ENCODE measurements around the gene MBP. TPM values are rescaled to one million over a fixed set of nuclear protein-coding genes. Genes with fewer than 3 reads are reported as not detected.

The MBP gene
- total RNA-seq, 1 experiment from 2014 or later, result 3.4 TPM

- in situ Hi-C loops (cut with HindIII; ENCODE audit: low sequenced_read_pairs), result no loop called here
These were observed 60.0 kb downstream of the MBP start for GRCh38 chr18:77072566-77072965.

GRCh38 chr18:77071711-77072292 lies 60.8 kb downstream of the MBP start:
- in situ Hi-C loops (cut with HindIII; ENCODE audit: low sequenced_read_pairs), result no loop called here
- no peak for DNase-seq (ENCODE audit: low spot score)

More at GRCh38 chr18:77072566-77072965, 60.0 kb downstream of the MBP start:
- DNase-seq (ENCODE audit: low spot score), result no peak

GRCh38 chr18:77071061-77071460 lies 61.5 kb downstream of the MBP start:
- in situ Hi-C loops (cut with HindIII; ENCODE audit: low sequenced_read_pairs), result no loop called here
- DNase-seq (ENCODE audit: low spot score), result no peak

GRCh38 chr18:77070627-77071026 lies 62.0 kb downstream of the MBP start:
- no peak for DNase-seq (ENCODE audit: low spot score)
- in situ Hi-C loops (cut with HindIII; ENCODE audit: low sequenced_read_pairs), result no loop called here

- no peak for DNase-seq (ENCODE audit: low spot score)
- in situ Hi-C loops (cut with HindIII; ENCODE audit: low sequenced_read_pairs), result no loop called here
These were observed 62.7 kb downstream of the MBP start for GRCh38 chr18:77069931-77070330.

- in situ Hi-C loops (cut with HindIII; ENCODE audit: low sequenced_read_pairs), result no loop called here
- DNase-seq (ENCODE audit: low spot score), result no peak
These were observed 63.1 kb downstream of the MBP start for GRCh38 chr18:77069482-77069881.

- in situ Hi-C loops (cut with HindIII; ENCODE audit: low sequenced_read_pairs), result no loop called here
- no peak for DNase-seq (ENCODE audit: low spot score)
These were observed 64.0 kb downstream of the MBP start for GRCh38 chr18:77068321-77069312.

GRCh38 chr18:77067291-77068061 lies 65.1 kb downstream of the MBP start:
- no peak for DNase-seq (ENCODE audit: low spot score)
- in situ Hi-C loops (cut with HindIII; ENCODE audit: low sequenced_read_pairs), result no loop called here

- in situ Hi-C loops (cut with HindIII; ENCODE audit: low sequenced_read_pairs), result no loop called here
- no peak for DNase-seq (ENCODE audit: low spot score)
These were observed 65.9 kb downstream of the MBP start for GRCh38 chr18:77066689-77067088.

- no peak for DNase-seq (ENCODE audit: low spot score)
- in situ Hi-C loops (cut with HindIII; ENCODE audit: low sequenced_read_pairs), result no loop called here
These were observed 66.5 kb downstream of the MBP start for GRCh38 chr18:77066101-77066500.

GRCh38 chr18:77065221-77065981 lies 67.2 kb downstream of the MBP start:
- DNase-seq (ENCODE audit: low spot score), result no peak
- in situ Hi-C loops (cut with HindIII; ENCODE audit: low sequenced_read_pairs), result no loop called here

GRCh38 chr18:77063260-77063659 lies 69.3 kb downstream of the MBP start:
- in situ Hi-C loops (cut with HindIII; ENCODE audit: low sequenced_read_pairs), result no loop called here
- no peak for DNase-seq (ENCODE audit: low spot score)

- no peak for DNase-seq (ENCODE audit: low spot score)
- in situ Hi-C loops (cut with HindIII; ENCODE audit: low sequenced_read_pairs), result no loop called here
These were observed 70.0 kb downstream of the MBP start for GRCh38 chr18:77062518-77063003.

- DNase-seq (ENCODE audit: low spot score), result peak; percentile 10
- in situ Hi-C loops (cut with HindIII; ENCODE audit: low sequenced_read_pairs), result no loop called here
These were observed 70.6 kb downstream of the MBP start for GRCh38 chr18:77061946-77062517.

GRCh38 chr18:77061281-77061945 lies 71.2 kb downstream of the MBP start:
- no peak for DNase-seq (ENCODE audit: low spot score)
- in situ Hi-C loops (cut with HindIII; ENCODE audit: low sequenced_read_pairs), result no loop called here

GRCh38 chr18:77060151-77060550 lies 72.4 kb downstream of the MBP start:
- DNase-seq (ENCODE audit: low spot score), result no peak
- in situ Hi-C loops (cut with HindIII; ENCODE audit: low sequenced_read_pairs), result no loop called here

GRCh38 chr18:77059294-77059916 lies 73.2 kb downstream of the MBP start:
- in situ Hi-C loops (cut with HindIII; ENCODE audit: low sequenced_read_pairs), result no loop called here
- DNase-seq (ENCODE audit: low spot score), result peak; percentile 41

Data from G401 (cell line).